Activated naive CD8-positive, alpha-beta T cell treated with anti-CD3 and anti-CD28 coated beads, Interleukin-2, amount 10 ng/mL, durations not matched to agents 7 days and 5 days (primary cell): ENCODE data around the gene PIP4K2B. TPM values are rescaled to one million over a fixed set of nuclear protein-coding genes. Genes with fewer than 3 reads are reported as not detected.
A peak's percentile ranks its signal among the peaks of the same experiment; 100 is the strongest.

ENCODE experiments used
- ATAC-seq: fragments of 150-1000 bp; cut with Tn5 transposase; one replicate; pipeline ENCODE4 v1.10.0; 2021; ENCODE audit warnings: low read depth, moderate library complexity
- POLR2A ChIA-PET: fragments of 350-600 bp; sonication (Branson Sonifier 250); formaldehyde crosslinking; loops from one replicate; lab custom pipeline; 2021; ENCODE audit warnings: antibody characterized with exemption; lab: Charles Lee
- DNase-seq: peaks from one replicate; pipeline ENCODE4 v3.0.0; 2021
- H3K27ac Mint-ChIP-seq: one replicate; pipeline ENCODE4 v1.8.0; 2022; ENCODE audit warnings: mild to moderate bottlenecking, mixed read lengths
- H3K27me3 Mint-ChIP-seq: one replicate; pipeline ENCODE4 v1.8.0; 2022; ENCODE audit warnings: mild to moderate bottlenecking, moderate library complexity, mixed read lengths
- H3K36me3 Mint-ChIP-seq: one replicate; pipeline ENCODE4 v1.8.0; 2021; ENCODE audit warnings: mild to moderate bottlenecking, mixed read lengths
- H3K4me1 Mint-ChIP-seq: one replicate; pipeline ENCODE4 v1.8.0; 2021; ENCODE audit warnings: mixed read lengths
- H3K4me3 Mint-ChIP-seq: one replicate; pipeline ENCODE4 v1.8.0; 2022; ENCODE audit warnings: mild to moderate bottlenecking, moderate library complexity, mixed read lengths
- H3K9me3 Mint-ChIP-seq: one replicate; pipeline ENCODE4 v1.8.0; 2021; ENCODE audit warnings: mixed read lengths
- total RNA-seq, 2 experiments: library from RNA; stranded (reverse); gene quantifications; one replicate each; pipeline ENCODE4 v1.2.3, GENCODE V29; 2021

PIP4K2B gene
- total RNA-seq, 2 experiments from 2014 or later: 55.1 to 58.0 TPM

DNA sequence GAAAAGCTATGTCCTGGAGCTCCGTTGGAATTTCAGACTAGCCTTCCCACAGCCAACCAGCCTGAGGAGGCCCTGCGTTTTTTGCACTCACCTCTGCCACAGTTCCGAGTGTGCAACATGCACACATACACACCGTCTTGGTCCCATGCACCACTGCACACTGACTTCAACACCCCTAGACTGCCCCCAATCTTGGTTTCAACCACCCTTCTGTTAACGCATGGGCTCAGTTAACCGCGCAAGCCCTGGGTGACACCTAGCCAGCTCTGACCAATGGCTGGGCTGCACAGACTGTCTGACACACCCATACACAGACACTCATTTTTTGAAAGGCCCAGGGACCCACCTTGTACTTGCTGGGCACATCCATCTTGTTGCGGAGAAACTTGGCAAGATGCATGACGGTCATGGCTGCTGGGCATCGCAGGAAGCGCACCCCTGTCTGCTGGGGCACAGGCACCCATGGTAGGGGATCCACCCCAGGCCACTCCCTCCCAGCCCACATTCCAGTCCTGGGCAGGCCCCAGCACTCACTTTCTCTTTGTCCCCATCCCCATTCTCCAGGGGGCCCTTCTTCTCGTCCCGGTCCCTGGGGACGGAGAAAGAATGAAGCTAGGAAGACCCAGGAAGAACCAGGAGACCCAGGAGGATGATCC, 61.2 kb downstream of the PIP4K2B start:
- H3K4me1 Mint-ChIP-seq: peaks cover 15% of the 10 kb centered on the region
- H3K9me3 Mint-ChIP-seq: no peaks in the 10 kb centered on the region
- ATAC-seq: no peak
- H3K27me3 Mint-ChIP-seq: peaks cover 2% of the 10 kb centered on the region
- no peaks in the 10 kb centered on the region for H3K36me3 Mint-ChIP-seq
- POLR2A ChIA-PET: interaction anchor here (0.6 kb wide), 1 partner anchor 82 kb away, joined by 4 read pairs; no protein-coding TSS in a partner anchor
- no peak overlapping the region for H3K27ac Mint-ChIP-seq
- no peak overlapping the region for H3K4me3 Mint-ChIP-seq
- DNase-seq: no peak

DNA sequence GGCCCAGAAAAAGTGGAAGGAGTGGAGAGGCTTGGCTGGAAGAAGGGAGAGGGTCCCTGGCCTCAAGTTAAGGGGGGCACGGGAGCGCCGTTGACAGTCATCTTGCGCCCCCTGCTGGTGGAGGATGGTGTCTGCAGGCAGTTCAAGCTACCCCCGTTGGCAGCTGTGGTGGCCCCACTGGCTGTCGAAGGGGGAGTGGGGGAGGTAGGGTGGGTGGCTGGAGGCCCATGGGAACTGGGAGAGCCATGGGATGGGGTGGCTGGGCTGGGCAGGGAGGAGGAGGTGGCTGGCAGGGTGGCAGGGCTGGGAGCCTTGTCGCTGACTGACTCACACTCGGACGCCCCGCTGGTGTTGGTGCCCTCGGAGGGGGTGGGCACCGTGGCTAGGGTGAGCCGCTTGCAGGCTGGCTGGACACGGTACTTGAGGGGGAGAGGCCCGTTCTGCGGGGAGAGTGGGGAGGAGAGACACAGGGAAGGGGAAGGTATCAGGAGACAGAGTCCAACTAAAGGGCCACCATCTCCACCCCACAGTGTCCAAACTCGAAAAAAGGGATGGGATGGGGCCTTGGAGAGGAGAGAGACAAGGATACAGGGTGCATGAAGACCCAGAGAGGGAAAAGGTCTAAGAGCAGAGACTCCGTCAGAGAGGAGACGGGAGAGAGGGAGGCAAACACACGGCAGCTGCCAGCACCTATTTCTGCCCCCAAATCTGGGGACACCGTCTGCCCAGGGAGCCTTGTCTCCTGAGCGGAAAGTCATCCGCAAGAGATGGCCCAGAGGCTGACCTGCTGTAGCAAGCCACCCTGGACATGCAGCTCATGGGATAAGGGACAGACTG, 64.0 kb downstream of the PIP4K2B start:
- POLR2A ChIA-PET: interaction anchor here (0.6 to 3.3 kb wide), 8 partner anchors 18 to 59 kb away, joined by 3 to 32 read pairs (median 4); partner anchors contain the start of genes EPOP and MLLT6
- Mint-ChIP-seq H3K27me3 (no peaks in the 10 kb centered on the region), H3K36me3 (peaks cover 2% of the 10 kb centered on the region), H3K27ac (no peak overlapping the region), H3K4me1 (peaks cover 25% of the 10 kb centered on the region), H3K4me3 (no peak overlapping the region), H3K9me3 (no peaks in the 10 kb centered on the region)
- peak; percentile 79 for DNase-seq
- ATAC-seq: no peak

DNA sequence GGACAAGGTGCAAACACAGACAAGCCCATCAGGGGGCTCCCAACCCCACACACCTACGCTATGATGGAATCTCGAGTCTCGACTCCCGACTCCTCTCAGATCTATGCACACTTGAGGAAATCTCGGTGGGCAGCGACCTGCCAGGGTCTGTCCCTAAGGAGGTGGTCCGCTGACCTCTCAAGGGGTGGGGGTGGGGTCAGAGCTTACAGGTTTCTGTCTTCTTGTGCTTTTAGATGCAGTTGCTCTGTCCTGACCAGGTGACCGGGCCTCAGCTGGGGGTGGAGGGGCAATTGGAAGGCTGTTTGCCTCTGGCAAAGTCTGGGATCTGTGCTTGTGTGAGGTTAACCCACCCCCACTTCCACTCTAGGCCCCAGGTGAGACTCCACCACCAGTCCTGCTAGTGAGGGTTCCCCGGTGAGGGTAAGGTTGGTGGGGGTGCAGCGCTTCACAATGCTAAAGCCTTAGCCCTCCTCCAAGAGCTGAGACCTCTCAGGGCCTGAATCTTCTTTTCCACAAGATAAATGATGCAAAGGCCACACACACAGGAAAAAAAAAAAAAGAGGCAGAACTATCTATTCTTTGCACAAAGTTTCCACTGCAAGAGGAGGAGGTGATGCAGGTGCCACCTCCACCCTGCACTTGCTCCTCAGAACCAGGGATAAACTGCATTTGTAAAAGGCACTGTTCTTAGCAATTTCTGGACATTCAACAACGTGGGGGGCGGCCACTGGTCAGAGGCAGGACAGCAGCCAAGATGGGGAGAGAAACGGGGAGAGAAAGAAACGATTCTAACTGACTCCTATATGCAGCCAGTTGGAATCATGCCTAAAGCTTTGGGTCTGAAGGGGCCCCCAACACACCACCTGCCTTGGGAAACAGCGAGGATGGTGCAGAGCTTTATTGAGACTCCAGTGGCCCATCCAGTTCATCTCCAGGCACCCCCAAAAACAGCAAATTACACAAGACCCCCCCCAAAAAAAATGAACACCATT, 65.1 kb downstream of the PIP4K2B start:
- DNase-seq (no peak), ATAC-seq (no peak)
- Mint-ChIP-seq H3K27me3 (no peaks in the 10 kb centered on the region), H3K4me3 (no peak overlapping the region), H3K4me1 (peaks cover 29% of the 10 kb centered on the region), H3K9me3 (no peaks in the 10 kb centered on the region), H3K36me3 (peaks cover 2% of the 10 kb centered on the region), H3K27ac (peak overlapping the region; percentile 8)
- POLR2A ChIA-PET: interaction anchor here (0.6 to 3.3 kb wide), 4 partner anchors 27 to 58 kb away, joined by 3 to 32 read pairs (median 4); partner anchors contain the start of gene EPOP

DNA sequence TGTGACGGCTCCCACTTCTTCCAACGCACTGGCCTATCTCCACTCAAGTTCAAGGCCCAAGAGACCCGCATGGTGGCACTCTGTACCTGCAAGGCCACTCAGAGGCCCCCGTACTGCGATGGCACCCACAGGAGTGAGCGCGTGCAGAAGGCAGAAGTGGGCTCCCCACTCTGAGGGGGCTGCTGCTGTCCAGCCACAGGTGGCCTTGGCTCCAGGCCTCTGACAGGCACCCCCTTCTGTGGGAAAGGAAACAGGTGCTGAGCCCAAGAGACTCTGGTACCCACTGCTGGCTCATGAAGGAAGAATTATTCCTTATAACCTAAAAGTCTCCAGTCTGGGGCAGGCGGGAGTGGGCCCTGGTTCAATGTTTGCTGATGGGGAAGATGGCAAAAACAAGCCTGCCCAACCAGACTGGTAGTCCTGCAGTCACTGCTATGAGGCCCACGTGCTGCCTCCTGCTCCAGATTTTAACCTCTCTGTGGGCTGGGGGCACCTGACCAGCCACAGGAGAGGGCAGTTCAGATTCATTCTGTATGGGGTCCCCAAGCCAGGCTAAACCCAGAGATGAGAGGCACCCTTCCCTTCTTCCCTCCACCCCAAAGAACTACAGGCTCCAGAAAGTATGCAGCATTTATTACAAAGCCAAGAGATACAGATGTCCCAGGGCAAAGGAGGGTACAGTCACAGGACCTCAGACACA, 65.9 kb downstream of the PIP4K2B start:
- Mint-ChIP-seq H3K36me3 (peaks cover 2% of the 10 kb centered on the region), H3K27ac (peak overlapping the region; percentile 12), H3K27me3 (no peaks in the 10 kb centered on the region), H3K4me3 (no peak overlapping the region), H3K9me3 (no peaks in the 10 kb centered on the region), H3K4me1 (peaks cover 37% of the 10 kb centered on the region)
- POLR2A ChIA-PET: no interaction called here
- DNase-seq: no peak
- no peak for ATAC-seq

DNA sequence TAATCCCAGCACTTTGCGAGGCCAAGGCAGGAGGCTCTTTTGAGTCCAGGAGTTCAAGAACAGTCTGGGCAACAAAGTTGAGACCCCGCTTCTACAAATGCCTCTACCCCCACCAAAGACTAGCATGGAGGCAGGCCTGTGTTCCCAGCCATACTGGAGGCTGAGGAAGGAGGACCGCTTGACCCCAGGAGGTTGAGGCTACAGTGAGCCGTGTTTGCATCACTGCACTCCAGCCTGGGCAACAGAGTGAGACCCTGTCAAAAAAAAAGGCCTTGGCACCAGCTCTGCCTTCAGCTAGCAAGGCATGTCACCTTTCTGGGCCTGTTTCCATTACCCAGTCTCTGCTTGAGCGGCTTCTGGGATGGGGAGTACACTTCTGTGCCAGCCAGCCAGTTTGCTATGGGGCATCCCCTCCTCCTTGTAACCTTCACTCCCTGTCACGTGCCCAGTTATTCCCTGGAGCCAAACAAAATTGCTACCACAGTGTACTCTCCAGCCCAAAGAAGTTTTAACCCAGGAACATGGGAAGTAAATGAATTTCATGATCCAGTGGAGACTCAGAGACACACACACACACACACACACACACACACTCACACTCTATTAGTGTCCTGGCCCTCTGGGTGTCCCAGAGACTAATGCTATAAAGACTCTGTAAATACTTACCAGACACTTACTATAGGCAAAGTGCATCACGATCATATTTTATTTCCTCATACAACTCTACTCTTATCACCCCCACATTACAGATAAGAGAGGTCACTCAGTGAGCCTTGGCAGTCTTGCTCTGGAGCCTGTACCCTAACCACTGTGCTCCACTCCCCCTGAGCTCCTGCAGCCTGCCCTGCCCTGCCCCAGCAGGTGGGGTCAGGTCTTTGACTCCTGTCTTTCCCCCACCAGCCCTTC, 66.7 kb downstream of the PIP4K2B start:
- ATAC-seq (no peak), DNase-seq (no peak)
- Mint-ChIP-seq H3K27me3 (no peaks in the 10 kb centered on the region), H3K27ac (peak overlapping the region; percentile 12), H3K9me3 (no peaks in the 10 kb centered on the region), H3K36me3 (peaks cover 5% of the 10 kb centered on the region), H3K4me1 (peaks cover 45% of the 10 kb centered on the region), H3K4me3 (peak overlapping the region; percentile 93)
- POLR2A ChIA-PET: interaction anchor here (1.3 to 2.3 kb wide), 2 partner anchors 12 to 28 kb away, joined by 3 to 18 read pairs; partner anchors contain the start of gene MLLT6

DNA sequence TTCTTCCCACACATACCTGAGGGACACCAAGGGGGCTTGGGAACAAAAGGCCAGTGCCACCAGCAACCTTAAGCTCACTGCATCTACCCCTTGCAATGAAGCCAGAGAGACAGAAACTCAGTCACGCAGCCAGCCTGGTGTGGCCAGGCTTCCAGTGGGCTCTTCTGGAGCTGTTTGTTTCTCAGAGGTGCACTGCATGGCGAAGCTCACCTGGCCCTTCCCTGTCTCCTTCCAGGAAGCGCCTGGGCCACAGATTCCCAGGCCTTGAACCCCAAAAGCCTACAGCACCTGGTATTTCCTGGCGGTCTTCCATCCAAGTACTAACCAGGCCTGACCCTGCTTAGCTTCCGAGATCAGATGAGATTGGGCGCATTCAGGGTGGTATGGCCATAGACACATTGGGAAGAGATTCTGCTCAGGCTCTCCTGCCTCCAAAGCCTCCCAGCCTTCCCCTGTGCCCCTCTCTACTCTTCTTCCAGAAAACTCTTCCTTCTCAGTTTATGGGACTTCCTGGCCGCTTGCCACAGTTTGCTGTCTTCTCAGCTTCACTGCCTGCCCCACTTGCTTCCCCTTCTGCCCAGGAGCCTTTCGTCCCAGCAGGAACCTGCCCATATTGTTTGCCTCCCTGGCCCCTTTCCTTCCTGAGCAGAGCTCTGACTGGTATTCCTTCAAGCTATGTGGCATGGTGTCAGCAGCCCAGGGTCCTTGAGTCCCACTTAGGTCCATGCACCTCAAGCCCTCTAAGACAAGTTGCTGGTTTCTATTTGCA, 67.6 kb downstream of the PIP4K2B start:
- H3K4me3 Mint-ChIP-seq: peak overlapping the region; percentile 93
- peak overlapping the region; percentile 78 for H3K27ac Mint-ChIP-seq
- no peaks in the 10 kb centered on the region for H3K9me3 Mint-ChIP-seq
- H3K4me1 Mint-ChIP-seq: peaks cover 51% of the 10 kb centered on the region
- POLR2A ChIA-PET: interaction anchor here (1.0 to 2.3 kb wide), 7 partner anchors 13 to 56 kb away, joined by 3 to 18 read pairs (median 5); partner anchors contain the start of gene MLLT6
- peaks cover 6% of the 10 kb centered on the region for H3K36me3 Mint-ChIP-seq
- no peaks in the 10 kb centered on the region for H3K27me3 Mint-ChIP-seq
- no peak for ATAC-seq
- DNase-seq: no peak

DNA sequence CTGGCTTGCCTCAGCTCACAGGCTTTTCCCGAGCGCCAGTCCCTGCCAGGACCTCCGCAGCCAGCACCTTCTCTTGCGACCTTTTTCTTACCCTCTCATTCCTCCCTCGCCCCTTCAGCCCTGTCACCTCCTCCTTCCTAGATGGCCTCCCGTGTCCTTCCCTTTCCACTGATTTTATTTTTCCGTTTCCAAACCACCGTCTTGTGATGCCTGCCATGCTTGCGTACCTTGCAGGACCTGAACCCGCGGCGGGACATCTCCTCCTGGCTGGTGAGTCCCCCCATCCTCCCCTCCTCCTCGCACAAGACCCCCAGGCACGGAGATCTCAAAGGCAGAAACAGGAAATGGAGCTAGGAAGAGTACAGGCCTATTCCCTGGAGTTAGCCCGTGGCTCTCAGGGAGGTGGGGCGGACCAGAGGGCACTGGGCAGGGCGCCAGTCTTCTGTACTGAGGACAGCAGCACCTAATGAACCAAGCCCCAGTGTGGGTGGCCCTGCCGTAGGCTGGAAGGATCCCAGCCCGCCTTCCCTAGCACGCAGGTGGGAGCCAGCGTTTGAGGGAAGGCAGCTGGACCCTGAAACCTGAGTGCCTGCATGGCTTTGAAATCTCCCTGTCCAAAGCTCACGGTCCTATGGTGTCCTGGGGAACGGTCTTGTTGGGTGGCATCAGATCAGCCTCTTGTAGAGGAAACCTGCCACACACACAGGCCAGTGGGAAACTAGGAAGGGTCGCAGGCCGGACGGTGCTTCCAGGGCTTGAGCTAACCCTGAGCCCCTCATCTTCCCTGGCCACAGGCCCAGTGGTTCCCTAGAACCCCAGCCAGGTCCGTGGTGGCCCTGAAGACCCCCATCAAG, 68.6 kb downstream of the PIP4K2B start:
- DNase-seq (no peak), ATAC-seq (no peak)
- Mint-ChIP-seq H3K36me3 (peaks cover 9% of the 10 kb centered on the region), H3K27me3 (no peaks in the 10 kb centered on the region), H3K4me3 (peak overlapping the region; percentile 93), H3K27ac (peak overlapping the region; percentile 93), H3K4me1 (peaks cover 54% of the 10 kb centered on the region), H3K9me3 (no peaks in the 10 kb centered on the region)
- POLR2A ChIA-PET: interaction anchor here (1.0 to 2.3 kb wide), 7 partner anchors 13 to 55 kb away, joined by 3 to 18 read pairs (median 5); partner anchors contain the start of gene MLLT6

DNA sequence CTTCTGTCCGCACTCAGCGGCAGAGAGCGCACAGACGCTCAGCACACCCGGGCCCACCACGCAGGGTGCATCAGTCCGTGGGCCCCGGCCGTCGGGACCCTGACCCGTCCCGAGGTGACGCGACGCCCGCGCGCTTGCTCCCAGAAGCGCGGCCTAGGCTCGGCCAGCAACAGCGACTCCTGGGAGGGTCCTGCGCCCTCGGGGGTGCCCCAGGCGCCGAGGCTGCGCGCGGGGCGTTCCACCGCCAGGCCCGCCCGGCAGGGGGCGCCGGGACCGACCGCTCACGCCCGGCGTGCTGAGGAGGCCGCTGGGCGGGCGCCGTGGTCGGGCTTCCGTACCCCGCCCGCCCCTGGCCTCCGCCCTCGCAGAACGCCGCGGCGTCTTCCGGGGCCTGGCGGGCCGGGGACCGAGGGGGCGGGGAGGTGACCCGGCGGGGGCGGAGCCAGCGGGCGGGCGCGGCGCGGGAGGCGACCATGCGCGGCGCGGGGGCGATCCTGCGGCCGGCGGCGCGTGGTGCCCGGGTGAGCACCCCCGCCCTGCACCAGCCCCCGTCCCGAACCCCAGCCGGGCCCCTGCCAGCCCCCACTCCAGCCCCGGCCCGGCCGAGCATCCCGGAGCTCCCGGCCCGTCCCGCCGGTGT, 69.3 kb downstream of the PIP4K2B start, which contains the start of gene CISD3:
CISD3 (plus strand) TSS at position 456 of the 640 bp plus-strand sequence; CDS start at position 474, 18 bp downstream.
- Mint-ChIP-seq H3K27me3 (no peaks in the 10 kb centered on the region), H3K36me3 (peaks cover 10% of the 10 kb centered on the region), H3K4me1 (peaks cover 53% of the 10 kb centered on the region), H3K27ac (peak within 1 kb of the TSS; percentile 93), H3K4me3 (peak within 1 kb of the TSS; percentile 93), H3K9me3 (no peaks in the 10 kb centered on the region)
- DNase-seq (peak; percentile 96), ATAC-seq (peak; percentile 81)
- POLR2A ChIA-PET: interaction anchor here (1.7 to 2.3 kb wide), 4 partner anchors 25 to 54 kb away, joined by 5 to 18 read pairs (median 12); partner anchors contain the start of gene MLLT6

DNA sequence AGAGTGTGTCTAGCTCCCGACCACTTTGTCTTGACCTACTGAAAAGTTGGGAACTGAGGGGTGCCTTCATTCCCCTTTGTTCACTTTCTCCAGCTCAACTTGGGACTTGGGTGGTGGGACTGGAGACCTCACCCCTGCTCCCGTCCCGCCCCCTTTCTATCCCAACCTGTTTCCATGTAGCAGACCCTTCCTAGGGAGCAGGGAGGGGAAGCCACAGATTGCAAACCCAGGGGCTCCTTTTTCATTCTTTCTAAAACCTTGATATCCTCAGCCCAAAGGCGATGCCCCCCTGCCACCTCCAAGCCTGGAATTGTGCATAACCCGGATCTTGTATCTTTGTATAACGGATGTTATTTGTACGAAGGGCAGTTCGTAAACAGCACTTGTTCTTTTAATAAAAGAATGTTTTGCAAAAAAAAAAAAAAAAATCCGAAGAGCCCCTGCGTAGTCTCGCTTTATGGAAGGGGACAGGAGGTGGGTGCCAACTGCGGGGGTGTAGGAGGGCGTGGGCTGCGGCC, 69.9 kb downstream of the PIP4K2B start:
- POLR2A ChIA-PET: interaction anchor here (1.4 to 3.3 kb wide), 8 partner anchors 12 to 140 kb away, joined by 5 to 111 read pairs (median 22); partner anchors contain the start of genes CWC25, EPOP, LASP1 and MLLT6
- H3K4me1 Mint-ChIP-seq: peaks cover 51% of the 10 kb centered on the region
- DNase-seq: no peak
- H3K27me3 Mint-ChIP-seq: no peaks in the 10 kb centered on the region
- H3K36me3 Mint-ChIP-seq: peaks cover 10% of the 10 kb centered on the region
- H3K9me3 Mint-ChIP-seq: no peaks in the 10 kb centered on the region
- H3K27ac Mint-ChIP-seq: peak overlapping the region; percentile 84
- ATAC-seq: no peak
- H3K4me3 Mint-ChIP-seq: peak overlapping the region; percentile 56
